T47D (cell line): ENCODE results near the gene ANKRD30A.
"Not testable (repeated sequence)": the region's sequence is repeated elsewhere in the genome, so short reads cannot be mapped to it uniquely, and the experiment has no call there.

ENCODE experiments used
- DNase-seq, 2 experiments: peaks; one replicate each; pipeline versions ENCODE4 v3.0.0 to v3.0.0-alpha.2; 2011 to 2012; ENCODE audit warnings: low read depth in 1 of 2, low spot score in 1 of 2
- JUND ChIP-seq: IDR thresholded peaks from 2 replicates; pipeline ENCODE4 v1.6.1; 2012; ENCODE audit warnings: low read depth
- in situ Hi-C: cut with HindIII; loops from 2 replicates; pipeline ENCODE4 v1.10.0; 2016; ENCODE audit warnings: low sequenced_read_pairs, low pct_unique_long_range_greater_than_20kb

ANKRD30A gene, protein sequence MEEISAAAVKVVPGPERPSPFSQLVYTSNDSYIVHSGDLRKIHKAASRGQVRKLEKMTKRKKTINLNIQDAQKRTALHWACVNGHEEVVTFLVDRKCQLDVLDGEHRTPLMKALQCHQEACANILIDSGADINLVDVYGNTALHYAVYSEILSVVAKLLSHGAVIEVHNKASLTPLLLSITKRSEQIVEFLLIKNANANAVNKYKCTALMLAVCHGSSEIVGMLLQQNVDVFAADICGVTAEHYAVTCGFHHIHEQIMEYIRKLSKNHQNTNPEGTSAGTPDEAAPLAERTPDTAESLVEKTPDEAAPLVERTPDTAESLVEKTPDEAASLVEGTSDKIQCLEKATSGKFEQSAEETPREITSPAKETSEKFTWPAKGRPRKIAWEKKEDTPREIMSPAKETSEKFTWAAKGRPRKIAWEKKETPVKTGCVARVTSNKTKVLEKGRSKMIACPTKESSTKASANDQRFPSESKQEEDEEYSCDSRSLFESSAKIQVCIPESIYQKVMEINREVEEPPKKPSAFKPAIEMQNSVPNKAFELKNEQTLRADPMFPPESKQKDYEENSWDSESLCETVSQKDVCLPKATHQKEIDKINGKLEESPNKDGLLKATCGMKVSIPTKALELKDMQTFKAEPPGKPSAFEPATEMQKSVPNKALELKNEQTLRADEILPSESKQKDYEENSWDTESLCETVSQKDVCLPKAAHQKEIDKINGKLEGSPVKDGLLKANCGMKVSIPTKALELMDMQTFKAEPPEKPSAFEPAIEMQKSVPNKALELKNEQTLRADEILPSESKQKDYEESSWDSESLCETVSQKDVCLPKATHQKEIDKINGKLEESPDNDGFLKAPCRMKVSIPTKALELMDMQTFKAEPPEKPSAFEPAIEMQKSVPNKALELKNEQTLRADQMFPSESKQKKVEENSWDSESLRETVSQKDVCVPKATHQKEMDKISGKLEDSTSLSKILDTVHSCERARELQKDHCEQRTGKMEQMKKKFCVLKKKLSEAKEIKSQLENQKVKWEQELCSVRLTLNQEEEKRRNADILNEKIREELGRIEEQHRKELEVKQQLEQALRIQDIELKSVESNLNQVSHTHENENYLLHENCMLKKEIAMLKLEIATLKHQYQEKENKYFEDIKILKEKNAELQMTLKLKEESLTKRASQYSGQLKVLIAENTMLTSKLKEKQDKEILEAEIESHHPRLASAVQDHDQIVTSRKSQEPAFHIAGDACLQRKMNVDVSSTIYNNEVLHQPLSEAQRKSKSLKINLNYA (N-terminal part only)

DNA sequence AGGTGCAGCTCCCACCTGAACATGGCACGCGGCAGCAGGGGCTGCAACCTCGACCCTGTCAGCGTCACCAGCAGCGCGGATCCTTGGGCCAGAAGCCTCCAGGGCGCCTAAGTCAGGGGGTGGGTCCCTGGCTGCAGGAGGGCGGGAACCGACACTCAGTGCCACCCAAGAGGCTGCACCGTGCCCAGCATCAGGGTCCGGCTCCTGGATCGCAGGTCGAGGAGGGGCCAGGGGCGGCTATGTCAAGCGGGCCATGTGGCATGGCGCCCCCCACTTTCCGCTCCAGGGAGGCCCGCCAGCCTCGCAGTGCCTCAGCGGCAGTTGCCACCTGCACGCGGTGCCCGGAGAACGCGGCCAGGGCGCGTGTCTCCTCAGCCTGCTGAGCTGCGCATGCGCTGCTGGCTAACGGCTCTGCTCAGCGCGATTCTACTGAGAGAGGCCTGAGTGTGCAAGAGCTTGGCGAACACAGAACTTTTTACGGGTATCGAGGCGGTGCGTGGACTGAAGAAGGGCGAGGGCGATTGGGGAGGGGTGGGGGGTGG, at the start of gene ANKRD30A:
ANKRD30A (plus strand) TSS at position 408 of the 542 bp plus-strand sequence. CDS start 190 bp downstream, outside the sequence.
- TF ChIP-seq JUND, result no peak
- in situ Hi-C loops, result no loop called here
- no peak for DNase-seq

DNA sequence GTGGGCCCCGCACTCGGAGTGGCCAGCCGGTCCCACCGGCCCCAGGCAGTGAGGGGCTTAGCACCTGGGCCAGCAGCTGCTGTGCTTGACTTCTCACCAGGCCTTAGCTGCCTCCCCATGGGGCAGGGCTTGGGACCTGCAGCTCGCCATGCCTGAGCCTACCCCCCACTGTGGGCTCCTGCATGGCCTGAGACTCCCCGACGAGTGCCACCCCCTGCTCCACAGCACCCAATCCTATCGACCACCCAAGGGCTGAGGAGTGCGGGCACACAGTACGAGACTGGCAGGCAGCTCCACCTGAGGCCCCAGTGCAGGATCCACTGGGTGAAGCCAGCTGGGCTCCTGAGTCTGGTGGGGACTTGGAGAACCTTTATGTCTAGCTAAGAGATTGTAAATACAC, 49.3 kb upstream of the ANKRD30A start:
- DNase-seq, in situ Hi-C loops: not testable (repeated sequence)

DNA sequence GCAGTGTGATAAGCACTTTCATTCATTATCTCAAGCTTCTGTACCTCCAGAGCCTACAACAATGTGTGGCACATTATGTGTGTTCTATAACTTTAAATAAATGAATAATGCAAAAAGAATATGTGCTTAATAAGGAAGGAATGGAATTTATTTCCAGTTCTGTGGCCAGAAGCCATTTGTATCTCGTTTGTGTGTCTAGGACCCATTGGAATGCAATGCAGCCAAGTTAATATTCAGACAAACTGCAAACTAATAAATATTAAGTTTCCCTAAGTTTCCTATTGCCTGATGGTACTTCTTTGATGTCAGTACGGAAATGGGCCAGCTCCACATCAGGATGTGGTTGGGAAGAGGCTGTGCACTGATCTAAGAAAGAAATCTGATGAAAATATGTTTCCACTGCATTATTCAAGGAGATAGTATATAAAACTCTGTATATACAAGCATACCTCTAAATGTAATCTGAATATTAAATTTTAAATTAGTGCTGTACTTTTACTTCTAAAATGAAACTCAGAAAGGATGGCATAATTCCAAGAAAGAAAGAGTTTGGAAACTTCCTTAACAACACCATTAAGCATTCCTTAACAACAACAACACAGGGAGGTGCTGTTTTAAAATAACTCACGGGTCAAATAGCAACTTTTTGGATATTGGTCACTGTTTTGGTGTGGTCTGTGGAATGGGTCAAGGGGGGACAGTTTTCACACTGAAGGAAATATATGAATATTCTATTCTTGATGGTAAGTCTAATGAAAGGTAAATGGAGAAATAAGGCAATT, 29.4 kb upstream of the ANKRD30A start:
- in situ Hi-C loops, result no loop called here
- no peak for DNase-seq
- no peak for TF ChIP-seq JUND

DNA sequence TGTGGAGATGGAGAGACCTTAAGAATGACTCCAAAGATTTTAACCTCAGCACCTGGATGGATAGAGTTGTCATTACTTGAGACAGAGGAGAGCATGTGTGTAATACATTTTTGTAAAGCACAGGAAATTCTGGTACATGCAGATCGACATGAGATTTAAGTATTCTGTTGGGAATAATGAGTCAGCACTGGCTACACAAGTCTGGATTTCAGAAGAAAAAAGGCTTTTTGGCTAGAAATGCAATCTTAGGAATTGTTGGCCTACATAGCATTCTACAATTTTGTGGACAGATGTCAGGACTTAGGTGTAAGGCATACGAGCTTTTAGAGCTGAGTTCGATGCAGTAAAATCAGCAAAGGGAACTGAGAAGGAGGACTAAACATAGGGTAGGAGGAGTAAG, 24.1 kb upstream of the ANKRD30A start:
- no peak for DNase-seq
- TF ChIP-seq JUND, result no peak
- in situ Hi-C loops, result no loop called here

DNA sequence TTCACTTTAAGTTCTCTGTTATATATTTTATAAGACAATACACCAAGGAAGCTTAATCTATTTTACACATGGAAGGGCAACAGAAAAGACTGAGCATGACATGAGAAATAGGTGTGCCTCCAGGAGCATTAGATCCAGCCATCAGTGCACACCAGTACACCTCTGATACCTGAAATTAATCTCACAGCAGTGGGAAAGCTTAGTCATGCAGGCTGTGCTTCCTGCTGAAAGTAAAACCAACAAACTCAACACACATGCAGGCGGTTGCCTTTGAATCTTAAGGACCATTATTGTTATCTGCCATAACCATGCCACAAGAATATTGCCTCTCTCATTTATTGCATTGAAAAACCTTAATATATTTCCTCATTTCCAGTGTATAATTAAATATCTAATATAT, 16.4 kb upstream of the ANKRD30A start:
- in situ Hi-C loops, result no loop called here
- no peak for TF ChIP-seq JUND

DNA sequence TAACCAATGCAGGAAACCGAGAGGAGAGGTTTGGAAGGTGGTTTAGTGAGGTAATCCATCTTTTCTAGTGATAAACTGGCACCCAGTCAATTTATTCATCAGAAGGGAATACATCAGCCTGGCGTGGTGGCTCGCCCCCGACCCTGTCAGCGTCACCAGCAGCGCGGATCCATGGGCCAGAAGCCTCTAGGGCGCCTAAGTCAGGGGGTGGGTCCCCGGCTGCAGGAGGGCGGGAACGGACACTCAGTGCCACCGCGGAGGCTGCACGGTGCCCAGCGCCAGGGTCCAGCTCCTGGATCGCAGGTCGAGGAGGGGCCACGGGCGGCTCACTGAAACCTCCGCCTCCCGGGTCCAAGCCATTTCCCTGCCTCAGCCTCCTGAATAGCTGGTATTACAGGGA, 866 bp upstream of the ANKRD30A start:
- in situ Hi-C loops, result no loop called here
- TF ChIP-seq JUND, result no peak
- no peak for DNase-seq

More for the DNA sequence above, 16.4 kb upstream of the ANKRD30A start:
- no peak for DNase-seq

DNA sequence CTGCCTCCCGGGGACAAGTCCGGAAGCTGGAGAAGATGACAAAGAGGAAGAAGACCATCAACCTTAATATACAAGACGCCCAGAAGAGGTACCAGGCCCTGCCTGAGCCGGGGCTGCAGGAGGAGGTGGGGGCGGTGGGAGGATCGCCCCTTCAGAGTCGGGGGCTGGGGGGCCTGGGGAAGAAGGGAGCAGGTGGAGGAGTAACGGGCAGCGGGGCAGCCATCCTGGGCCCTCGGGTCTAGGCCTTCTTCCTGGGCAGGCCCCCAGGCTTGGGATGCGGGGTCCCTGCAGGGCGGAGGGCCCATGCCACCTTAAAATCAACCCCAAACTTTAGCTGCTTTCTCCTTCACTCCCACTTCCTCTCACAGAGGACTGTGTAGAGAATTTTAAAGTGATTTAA, 523 bp downstream of the ANKRD30A start:
- in situ Hi-C loops, result no loop called here

DNA sequence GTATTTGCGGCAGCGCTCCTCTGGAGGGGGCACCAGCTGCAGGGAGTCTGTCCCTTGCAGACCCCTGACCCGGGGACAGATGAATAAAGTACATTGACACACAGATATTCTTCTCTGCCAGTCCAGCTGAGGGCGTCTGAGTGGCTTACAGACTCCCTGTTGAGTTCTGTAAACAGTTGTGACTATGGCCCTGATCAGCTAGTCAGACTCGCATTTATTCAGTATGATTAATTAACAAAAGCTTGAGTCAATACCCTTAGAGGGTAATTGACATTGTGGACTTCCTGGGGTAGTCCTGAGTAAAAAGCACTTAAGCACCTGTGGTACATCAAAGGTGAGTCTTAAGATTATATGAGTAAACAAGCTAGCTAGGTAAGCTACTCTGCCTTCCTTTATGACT, 21.0 kb downstream of the ANKRD30A start:
- no peak for TF ChIP-seq JUND
- in situ Hi-C loops, result no loop called here
- peak in 1 of 2 experiments; percentile 20 for DNase-seq

More for the DNA sequence above, 523 bp downstream of the ANKRD30A start:
- DNase-seq, result no peak
- TF ChIP-seq JUND, result no peak

DNA sequence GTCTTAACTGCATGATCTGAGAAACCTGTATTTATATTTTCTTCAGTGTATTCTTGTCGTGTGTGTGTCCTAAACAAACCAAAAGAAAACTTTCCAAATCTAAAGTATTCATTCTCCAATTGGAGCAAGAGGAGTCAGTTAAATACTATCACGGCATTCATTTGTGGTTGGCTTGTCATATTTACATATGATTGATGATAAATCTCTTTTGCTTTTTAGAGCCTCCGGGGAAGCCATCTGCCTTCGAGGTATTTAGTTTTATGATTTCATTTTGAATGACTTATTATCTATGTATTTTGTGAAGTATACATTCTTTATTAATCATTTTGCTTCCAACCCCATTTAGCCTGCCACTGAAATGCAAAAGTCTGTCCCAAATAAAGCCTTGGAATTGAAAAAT, 37.0 kb downstream of the ANKRD30A start:
- in situ Hi-C loops, DNase-seq: not testable (repeated sequence)

DNA sequence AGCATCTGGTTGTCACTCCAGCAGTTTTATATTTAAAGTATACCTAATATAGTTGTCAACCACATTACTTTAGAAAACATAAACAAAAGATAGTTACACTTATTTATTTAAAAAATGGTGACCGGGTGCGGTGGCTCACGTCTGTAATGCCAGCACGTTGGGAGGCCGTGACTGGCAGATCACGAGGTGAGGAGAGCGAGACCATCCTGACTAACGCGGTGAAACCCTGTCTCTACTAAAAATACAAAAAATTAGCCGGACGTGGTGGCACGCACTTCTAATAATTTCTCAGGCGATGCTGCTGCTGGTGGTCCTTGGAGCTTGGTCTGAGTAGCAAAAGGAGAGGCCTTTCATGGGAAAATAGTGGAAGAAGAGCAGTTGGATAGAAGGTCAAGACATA, 46.5 kb downstream of the ANKRD30A start:
- in situ Hi-C loops, DNase-seq: not testable (repeated sequence)

DNA sequence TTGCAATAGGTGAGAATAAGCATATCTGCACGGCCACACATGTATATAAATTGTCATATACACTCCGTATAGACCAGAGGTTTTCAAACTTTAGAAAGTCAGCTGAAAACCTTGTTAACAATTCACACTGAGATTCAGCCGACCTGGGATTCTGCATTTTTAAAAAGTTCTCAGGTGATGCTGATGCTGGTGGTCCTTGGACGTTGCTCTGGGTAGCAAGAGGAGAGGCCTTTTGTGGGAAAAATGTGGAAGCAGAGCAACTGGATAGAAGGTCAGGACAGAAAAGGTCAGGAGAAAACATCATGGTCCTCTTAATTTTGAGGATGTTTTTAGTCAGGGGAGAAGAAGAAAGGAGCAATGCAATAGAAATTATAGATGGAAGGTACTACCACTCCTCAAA, 52.9 kb downstream of the ANKRD30A start:
- in situ Hi-C loops, DNase-seq: not testable (repeated sequence)

DNA sequence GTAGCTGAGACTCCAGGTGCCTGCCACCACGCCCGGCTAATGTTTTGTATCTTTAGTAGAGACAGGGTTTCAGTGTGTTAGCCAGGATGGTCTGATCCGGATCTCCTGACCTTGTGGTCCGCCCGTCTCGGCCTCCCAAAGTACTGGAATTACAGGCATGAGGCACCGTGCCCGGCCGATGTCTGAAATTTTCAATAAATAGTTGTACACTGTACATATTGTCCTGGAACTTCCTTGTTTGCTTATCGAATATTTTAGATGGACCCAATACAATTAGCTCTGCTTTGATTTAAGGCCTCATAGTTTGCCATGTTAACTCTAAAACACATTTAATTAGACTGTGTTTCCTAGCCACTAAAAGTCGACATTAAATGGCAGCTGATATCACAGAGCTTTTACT, 57.3 kb downstream of the ANKRD30A start:
- DNase-seq, in situ Hi-C loops: not testable (repeated sequence)
